ENCODE data around the gene ARHGAP26.

ARHGAP26 gene

DNA sequence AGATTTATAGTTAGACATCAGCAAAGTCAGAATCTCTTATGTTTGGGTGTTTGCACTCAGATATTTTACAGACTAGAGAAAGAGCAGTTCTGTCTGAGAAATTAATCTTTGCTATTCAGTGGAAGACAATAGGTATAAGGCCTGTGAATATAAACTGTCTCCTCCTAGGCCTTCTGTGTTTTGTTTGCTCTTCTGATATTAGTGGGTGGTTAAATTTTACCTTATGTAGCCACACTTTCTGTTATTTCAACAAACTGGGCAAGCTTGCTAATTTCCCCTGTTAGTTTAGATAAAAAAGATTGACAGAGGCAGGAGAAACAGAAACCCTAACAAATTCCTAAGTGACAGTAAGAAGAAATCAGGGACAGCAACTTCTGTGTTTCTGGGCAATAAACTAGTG lies 141.6 kb downstream of the ARHGAP26 start:
- TF ChIP-seq, protein P1, sequence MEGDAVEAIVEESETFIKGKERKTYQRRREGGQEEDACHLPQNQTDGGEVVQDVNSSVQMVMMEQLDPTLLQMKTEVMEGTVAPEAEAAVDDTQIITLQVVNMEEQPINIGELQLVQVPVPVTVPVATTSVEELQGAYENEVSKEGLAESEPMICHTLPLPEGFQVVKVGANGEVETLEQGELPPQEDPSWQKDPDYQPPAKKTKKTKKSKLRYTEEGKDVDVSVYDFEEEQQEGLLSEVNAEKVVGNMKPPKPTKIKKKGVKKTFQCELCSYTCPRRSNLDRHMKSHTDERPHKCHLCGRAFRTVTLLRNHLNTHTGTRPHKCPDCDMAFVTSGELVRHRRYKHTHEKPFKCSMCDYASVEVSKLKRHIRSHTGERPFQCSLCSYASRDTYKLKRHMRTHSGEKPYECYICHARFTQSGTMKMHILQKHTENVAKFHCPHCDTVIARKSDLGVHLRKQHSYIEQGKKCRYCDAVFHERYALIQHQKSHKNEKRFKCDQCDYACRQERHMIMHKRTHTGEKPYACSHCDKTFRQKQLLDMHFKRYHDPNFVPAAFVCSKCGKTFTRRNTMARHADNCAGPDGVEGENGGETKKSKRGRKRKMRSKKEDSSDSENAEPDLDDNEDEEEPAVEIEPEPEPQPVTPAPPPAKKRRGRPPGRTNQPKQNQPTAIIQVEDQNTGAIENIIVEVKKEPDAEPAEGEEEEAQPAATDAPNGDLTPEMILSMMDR (IDR thresholded peaks at IDR 0.05) = no peak
- Histone ChIP-seq H3K4me1 (ENCODE audit: control insufficient read depth in 1 of 2, insufficient read depth in 1 of 2, low read depth in 1 of 2, low read length in 1 of 2) (no peaks in the 10 kb centered on the region), H3K27ac (no peak overlapping the region), H3K4me3 (ENCODE audit: low read depth in 1 of 2, low read length in 1 of 2) (no peak overlapping the region), H3K27me3 (no peaks in the 10 kb centered on the region), H3K9me3 (no peaks in the 10 kb centered on the region), H3K36me3 (peaks cover 100% of the 10 kb centered on the region)

GRCh38 chr5:142913728-142914338 lies 143.7 kb downstream of the ARHGAP26 start:
- Histone ChIP-seq H3K36me3 (peaks cover 96% of the 10 kb centered on the region), H3K27me3 (no peaks in the 10 kb centered on the region), H3K4me3 (ENCODE audit: low read depth in 1 of 2, low read length in 1 of 2) (no peak overlapping the region), H3K27ac (peak overlapping the region; percentile 1), H3K9me3 (no peaks in the 10 kb centered on the region), H3K4me1 (ENCODE audit: control insufficient read depth in 1 of 2, insufficient read depth in 1 of 2, low read depth in 1 of 2, low read length in 1 of 2) (peaks cover 0 to under 1% of the 10 kb centered on the region in 2 experiments)
- TF ChIP-seq, protein P1 (IDR thresholded peaks at IDR 0.05) = no peak

GRCh38 chr5:142915038-142915437 lies 144.9 kb downstream of the ARHGAP26 start:
- H3K27ac ChIP-seq = peak overlapping the region; percentile 1
- TF ChIP-seq, protein P1 (IDR thresholded peaks at IDR 0.05) = no peak
- H3K4me3 ChIP-seq (ENCODE audit: low read depth in 1 of 2, low read length in 1 of 2) = no peak overlapping the region
- H3K36me3 ChIP-seq = peaks cover 96% of the 10 kb centered on the region
- H3K27me3 ChIP-seq = no peaks in the 10 kb centered on the region
- H3K9me3 ChIP-seq = no peaks in the 10 kb centered on the region
- peaks cover 5 to 13% of the 10 kb centered on the region in 2 experiments for H3K4me1 ChIP-seq (ENCODE audit: control insufficient read depth in 1 of 2, insufficient read depth in 1 of 2, low read depth in 1 of 2, low read length in 1 of 2)

GRCh38 chr5:142915813-142916424 lies 145.7 kb downstream of the ARHGAP26 start:
- Histone ChIP-seq H3K4me3 (ENCODE audit: low read depth in 1 of 2, low read length in 1 of 2) (no peak overlapping the region), H3K36me3 (peaks cover 96% of the 10 kb centered on the region)

DNA sequence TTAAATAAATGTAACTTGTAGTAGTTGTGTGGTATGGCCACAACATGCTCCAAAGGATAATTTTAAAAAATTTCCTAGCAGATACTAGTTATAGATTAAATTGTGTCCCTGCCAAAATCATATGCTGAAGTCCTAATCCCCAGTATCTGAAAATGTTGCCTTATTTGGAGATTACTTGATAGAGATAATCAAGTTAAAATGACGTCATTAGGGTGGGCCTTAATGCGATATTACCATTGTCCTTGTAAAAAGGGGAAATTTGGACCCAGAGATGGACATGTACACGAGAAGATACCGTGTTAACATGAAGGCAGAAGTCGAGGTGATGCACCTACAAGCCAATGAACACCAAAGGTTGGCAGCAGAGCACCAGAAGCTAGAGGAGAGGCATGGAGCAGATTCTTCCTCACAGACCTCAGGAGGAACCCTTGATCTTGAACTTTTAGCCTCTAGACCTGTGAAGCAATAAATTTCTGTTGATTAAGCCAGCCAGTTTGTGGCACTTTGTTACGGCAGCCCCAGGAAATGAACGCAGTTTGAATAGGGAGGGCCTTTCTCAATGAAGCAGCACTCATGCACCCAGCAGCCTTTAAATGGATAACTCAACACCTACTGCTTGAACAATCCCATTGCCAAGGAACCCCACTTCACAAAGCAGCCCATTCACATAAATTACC lies 148.9 kb downstream of the ARHGAP26 start:
- peak overlapping the region; percentile 57 for H3K27ac ChIP-seq
- no peaks in the 10 kb centered on the region for H3K9me3 ChIP-seq
- H3K4me3 ChIP-seq (ENCODE audit: low read depth in 1 of 2, low read length in 1 of 2) = no peak overlapping the region
- TF ChIP-seq, protein P1 (IDR thresholded peaks at IDR 0.05) = no peak
- H3K27me3 ChIP-seq = no peaks in the 10 kb centered on the region
- H3K4me1 ChIP-seq (ENCODE audit: control insufficient read depth in 1 of 2, insufficient read depth in 1 of 2, low read depth in 1 of 2, low read length in 1 of 2) = peaks cover 9 to 22% of the 10 kb centered on the region in 2 experiments
- H3K36me3 ChIP-seq = peaks cover 80% of the 10 kb centered on the region

More at GRCh38 chr5:142915813-142916424, 145.7 kb downstream of the ARHGAP26 start:
- TF ChIP-seq, protein P1 (IDR thresholded peaks at IDR 0.05) = no peak
- Histone ChIP-seq H3K9me3 (no peaks in the 10 kb centered on the region), H3K4me1 (ENCODE audit: control insufficient read depth in 1 of 2, insufficient read depth in 1 of 2, low read depth in 1 of 2, low read length in 1 of 2) (peaks cover 5 to 15% of the 10 kb centered on the region in 2 experiments), H3K27ac (no peak overlapping the region), H3K27me3 (no peaks in the 10 kb centered on the region)

All from neutrophil (primary cell).